Measurements from ENCODE around the gene RALGDS.
"Not testable (repeated sequence)": the region's sequence is repeated elsewhere in the genome, so short reads cannot be mapped to it uniquely, and the experiment has no call there.

RALGDS gene

DNA sequence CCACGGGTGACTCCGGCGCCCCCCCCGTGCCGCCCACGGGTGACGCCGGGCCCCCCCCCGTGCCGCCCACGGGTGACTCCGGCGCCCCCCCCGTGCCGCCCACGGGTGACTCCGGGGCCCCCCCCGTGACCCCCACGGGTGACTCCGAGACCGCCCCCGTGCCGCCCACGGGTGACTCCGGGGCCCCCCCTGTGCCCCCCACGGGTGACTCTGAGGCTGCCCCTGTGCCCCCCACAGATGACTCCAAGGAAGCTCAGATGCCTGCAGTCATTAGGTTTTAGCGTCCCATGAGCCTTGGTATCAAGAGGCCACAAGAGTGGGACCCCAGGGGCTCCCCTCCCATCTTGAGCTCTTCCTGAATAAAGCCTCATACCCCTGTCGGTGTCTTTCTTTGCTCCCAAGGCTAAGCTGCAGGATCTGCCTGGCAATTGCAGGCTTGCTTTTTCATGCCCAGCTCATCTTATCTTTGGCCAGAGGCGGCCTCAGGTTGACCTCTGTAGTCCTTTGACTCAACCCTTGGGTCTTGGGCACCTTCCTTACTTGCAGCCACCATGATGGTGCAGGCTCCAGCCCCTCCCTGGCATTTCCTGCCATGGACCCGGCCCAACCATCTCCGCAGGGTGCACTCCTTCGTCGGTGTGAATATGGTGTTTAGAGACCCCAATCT lies 49.4 kb downstream of the RALGDS start:
- no peak for TF ChIP-seq CTCF (IDR thresholded peaks at IDR 0.05; ENCODE audit: insufficient read depth, low read depth, low read length, missing control alignments)
- H3K4me3 ChIP-seq (ENCODE audit: low read depth, low read length): no peak overlapping the region
- no peak for DNase-seq (ENCODE audit: low read depth)

DNA sequence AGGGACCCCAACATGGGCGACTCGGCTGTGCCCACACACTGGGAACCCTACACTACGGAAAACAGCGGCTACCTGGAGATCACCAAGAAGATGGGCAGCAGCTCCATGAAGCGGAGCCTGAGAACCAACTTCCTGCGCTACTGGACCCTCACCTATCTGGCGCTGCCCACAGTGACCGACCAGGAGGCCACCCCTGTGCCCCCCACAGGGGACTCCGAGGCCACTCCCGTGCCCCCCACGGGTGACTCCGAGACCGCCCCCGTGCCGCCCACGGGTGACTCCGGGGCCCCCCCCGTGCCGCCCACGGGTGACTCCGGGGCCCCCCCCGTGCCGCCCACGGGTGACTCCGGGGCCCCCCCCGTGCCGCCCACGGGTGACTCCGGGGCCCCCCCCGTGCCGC lies 50.1 kb downstream of the RALGDS start:
- H3K4me3 ChIP-seq (ENCODE audit: low read depth, low read length); DNase-seq (ENCODE audit: low read depth): not testable (repeated sequence)

GRCh38 chr9:133070500-133070961 lies 50.5 kb downstream of the RALGDS start:
- H3K4me3 ChIP-seq (ENCODE audit: low read depth, low read length): not testable (repeated sequence)

GRCh38 chr9:133068431-133068830 lies 52.6 kb downstream of the RALGDS start:
- H3K4me3 ChIP-seq (ENCODE audit: low read depth, low read length); DNase-seq (ENCODE audit: low read depth): not testable (repeated sequence)

More at GRCh38 chr9:133070500-133070961, 50.5 kb downstream of the RALGDS start:
- DNase-seq (ENCODE audit: low read depth): not testable (repeated sequence)

- H3K4me3 ChIP-seq (ENCODE audit: low read depth, low read length): no peak overlapping the region
- DNase-seq (ENCODE audit: low read depth): no peak
- TF ChIP-seq CTCF (IDR thresholded peaks at IDR 0.05; ENCODE audit: insufficient read depth, low read depth, low read length, missing control alignments): no peak
Measured at GRCh38 chr9:133067813-133068212, 53.2 kb downstream of the RALGDS start.

- DNase-seq (ENCODE audit: low read depth): no peak
- H3K4me3 ChIP-seq (ENCODE audit: low read depth, low read length): no peak overlapping the region
- no peak for TF ChIP-seq CTCF (IDR thresholded peaks at IDR 0.05; ENCODE audit: insufficient read depth, low read depth, low read length, missing control alignments)
Measured at GRCh38 chr9:133067006-133067405, 54.0 kb downstream of the RALGDS start.

DNA sequence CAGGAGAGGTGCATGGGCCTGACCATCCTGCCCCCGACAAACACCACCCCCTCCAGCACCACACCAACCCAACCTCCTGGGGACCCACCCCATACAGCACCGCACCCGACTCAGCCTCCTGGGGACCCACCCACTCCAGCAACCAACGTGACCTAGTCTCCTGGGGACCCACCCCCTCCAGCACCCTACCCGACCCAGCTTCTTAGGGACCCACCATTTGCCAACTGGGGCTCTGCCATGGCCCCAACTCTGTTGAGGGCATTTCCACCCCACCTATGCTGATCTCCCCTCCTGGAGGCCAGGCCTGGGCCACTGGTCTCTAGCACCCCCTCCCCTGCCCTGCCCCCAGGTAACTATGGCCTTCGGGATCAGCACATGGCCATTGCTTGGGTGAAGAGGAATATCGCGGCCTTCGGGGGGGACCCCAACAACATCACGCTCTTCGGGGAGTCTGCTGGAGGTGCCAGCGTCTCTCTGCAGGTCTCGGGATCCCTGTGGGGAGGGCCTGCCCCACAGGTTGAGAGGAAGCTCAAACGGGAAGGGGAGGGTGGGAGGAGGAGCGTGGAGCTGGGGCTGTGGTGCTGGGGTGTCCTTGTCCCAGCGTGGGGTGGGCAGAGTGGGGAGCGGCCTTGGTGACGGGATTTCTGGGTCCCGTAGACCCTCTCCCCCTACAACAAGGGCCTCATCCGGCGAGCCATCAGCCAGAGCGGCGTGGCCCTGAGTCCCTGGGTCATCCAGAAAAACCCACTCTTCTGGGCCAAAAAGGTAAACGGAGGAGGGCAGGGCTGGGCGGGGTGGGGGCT lies 54.7 kb downstream of the RALGDS start:
- DNase-seq (ENCODE audit: low read depth): no peak
- no peak for TF ChIP-seq CTCF (IDR thresholded peaks at IDR 0.05; ENCODE audit: insufficient read depth, low read depth, low read length, missing control alignments)
- H3K4me3 ChIP-seq (ENCODE audit: low read depth, low read length): no peak overlapping the region

DNA sequence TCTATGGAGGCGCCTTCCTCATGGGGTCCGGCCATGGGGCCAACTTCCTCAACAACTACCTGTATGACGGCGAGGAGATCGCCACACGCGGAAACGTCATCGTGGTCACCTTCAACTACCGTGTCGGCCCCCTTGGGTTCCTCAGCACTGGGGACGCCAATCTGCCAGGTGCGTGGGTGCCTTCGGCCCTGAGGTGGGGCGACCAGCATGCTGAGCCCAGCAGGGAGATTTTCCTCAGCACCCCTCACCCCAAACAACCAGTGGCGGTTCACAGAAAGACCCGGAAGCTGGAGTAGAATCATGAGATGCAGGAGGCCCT lies 56.0 kb downstream of the RALGDS start:
- TF ChIP-seq CTCF (IDR thresholded peaks at IDR 0.05; ENCODE audit: insufficient read depth, low read depth, low read length, missing control alignments): no peak
- no peak for DNase-seq (ENCODE audit: low read depth)

More for the DNA sequence above, 56.0 kb downstream of the RALGDS start:
- no peak overlapping the region for H3K4me3 ChIP-seq (ENCODE audit: low read depth, low read length)
